Measurements from ENCODE around the gene GTPBP3. TPM values are rescaled to one million over a fixed set of nuclear protein-coding genes. Genes with fewer than 3 reads are reported as not detected.
A peak's percentile ranks its signal among the peaks of the same experiment; 100 is the strongest.

The GTPBP3 gene
- total and polyA plus RNA-seq, 2 of the 13 experiments (the other 11 are each of a cell fraction or from before 2014, with no cell fraction given): 17.5 to 30.0 TPM

GRCh38 chr19:17340871-17341357 lies 3.6 kb downstream of the GTPBP3 start (continued):
- TF ChIP-seq HNF1A (IDR thresholded peaks at IDR 0.05; ENCODE audit: low read depth) (no peak), HNF1A (CRISPR knock-in tag; IDR thresholded peaks at IDR 0.05; ENCODE audit: borderline replicate concordance) (peak; percentile 41; the same call in 1 of the 2 replicates), SRF (IDR thresholded peaks at IDR 0.05; ENCODE audit: low read depth, low read length) (no peak), FOXC1 (CRISPR knock-in tag; IDR thresholded peaks at IDR 0.05; ENCODE audit: borderline replicate concordance) (no peak), HNRNPLL (IDR thresholded peaks at IDR 0.05; ENCODE audit: low read depth, low read length, poor library complexity, severe bottlenecking) (no peak), TCF7L2 (IDR thresholded peaks at IDR 0.05; ENCODE audit: low read depth, low read length) (no peak), TAF1 (CRISPR knock-in tag; IDR thresholded peaks at IDR 0.05) (no peak), SNAPC5 (CRISPR knock-in tag; IDR thresholded peaks at IDR 0.05; ENCODE audit: borderline replicate concordance) (no peak), ZNF670 (CRISPR knock-in tag; IDR thresholded peaks at IDR 0.05; ENCODE audit: borderline replicate concordance) (no peak), NFATC3 (CRISPR knock-in tag; IDR thresholded peaks at IDR 0.05) (no peak), ZNF317 (CRISPR knock-in tag; IDR thresholded peaks at IDR 0.05) (peak; percentile 24; the same call in 1 of the 2 replicates), ZNF577 (CRISPR knock-in tag; IDR thresholded peaks at IDR 0.05; ENCODE audit: borderline replicate concordance, low read depth) (no peak), ARHGAP35 (CRISPR knock-in tag; IDR thresholded peaks at IDR 0.05; ENCODE audit: borderline replicate concordance) (peak; percentile 55; the same call in 1 of the 2 replicates), ZNF562 (CRISPR knock-in tag; IDR thresholded peaks at IDR 0.05; ENCODE audit: borderline replicate concordance) (no peak), GABPB1 (CRISPR knock-in tag; IDR thresholded peaks at IDR 0.05) (peak; percentile 77), ZNF572 (CRISPR knock-in tag; IDR thresholded peaks at IDR 0.05) (no peak), HDAC6 (IDR thresholded peaks at IDR 0.05; ENCODE audit: low read depth, low read length) (no peak), MXI1 (IDR thresholded peaks at IDR 0.05; ENCODE audit: borderline replicate concordance, low read depth, low read length) (peak; percentile 72; the same call in 1 of the 3 replicates)
- TF ChIP-seq, protein P1, sequence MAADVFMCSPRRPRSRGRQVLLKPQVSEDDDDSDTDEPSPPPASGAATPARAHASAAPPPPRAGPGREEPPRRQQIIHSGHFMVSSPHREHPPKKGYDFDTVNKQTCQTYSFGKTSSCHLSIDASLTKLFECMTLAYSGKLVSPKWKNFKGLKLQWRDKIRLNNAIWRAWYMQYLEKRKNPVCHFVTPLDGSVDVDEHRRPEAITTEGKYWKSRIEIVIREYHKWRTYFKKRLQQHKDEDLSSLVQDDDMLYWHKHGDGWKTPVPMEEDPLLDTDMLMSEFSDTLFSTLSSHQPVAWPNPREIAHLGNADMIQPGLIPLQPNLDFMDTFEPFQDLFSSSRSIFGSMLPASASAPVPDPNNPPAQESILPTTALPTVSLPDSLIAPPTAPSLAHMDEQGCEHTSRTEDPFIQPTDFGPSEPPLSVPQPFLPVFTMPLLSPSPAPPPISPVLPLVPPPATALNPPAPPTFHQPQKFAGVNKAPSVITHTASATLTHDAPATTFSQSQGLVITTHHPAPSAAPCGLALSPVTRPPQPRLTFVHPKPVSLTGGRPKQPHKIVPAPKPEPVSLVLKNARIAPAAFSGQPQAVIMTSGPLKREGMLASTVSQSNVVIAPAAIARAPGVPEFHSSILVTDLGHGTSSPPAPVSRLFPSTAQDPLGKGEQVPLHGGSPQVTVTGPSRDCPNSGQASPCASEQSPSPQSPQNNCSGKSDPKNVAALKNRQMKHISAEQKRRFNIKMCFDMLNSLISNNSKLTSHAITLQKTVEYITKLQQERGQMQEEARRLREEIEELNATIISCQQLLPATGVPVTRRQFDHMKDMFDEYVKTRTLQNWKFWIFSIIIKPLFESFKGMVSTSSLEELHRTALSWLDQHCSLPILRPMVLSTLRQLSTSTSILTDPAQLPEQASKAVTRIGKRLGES (CRISPR knock-in tag; IDR thresholded peaks at IDR 0.05; ENCODE audit: borderline replicate concordance): no peak
- TF ChIP-seq, protein P2, sequence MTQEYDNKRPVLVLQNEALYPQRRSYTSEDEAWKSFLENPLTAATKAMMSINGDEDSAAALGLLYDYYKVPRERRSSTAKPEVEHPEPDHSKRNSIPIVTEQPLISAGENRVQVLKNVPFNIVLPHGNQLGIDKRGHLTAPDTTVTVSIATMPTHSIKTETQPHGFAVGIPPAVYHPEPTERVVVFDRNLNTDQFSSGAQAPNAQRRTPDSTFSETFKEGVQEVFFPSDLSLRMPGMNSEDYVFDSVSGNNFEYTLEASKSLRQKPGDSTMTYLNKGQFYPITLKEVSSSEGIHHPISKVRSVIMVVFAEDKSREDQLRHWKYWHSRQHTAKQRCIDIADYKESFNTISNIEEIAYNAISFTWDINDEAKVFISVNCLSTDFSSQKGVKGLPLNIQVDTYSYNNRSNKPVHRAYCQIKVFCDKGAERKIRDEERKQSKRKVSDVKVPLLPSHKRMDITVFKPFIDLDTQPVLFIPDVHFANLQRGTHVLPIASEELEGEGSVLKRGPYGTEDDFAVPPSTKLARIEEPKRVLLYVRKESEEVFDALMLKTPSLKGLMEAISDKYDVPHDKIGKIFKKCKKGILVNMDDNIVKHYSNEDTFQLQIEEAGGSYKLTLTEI (CRISPR knock-in tag; conservative IDR thresholded peaks at IDR 0.05): no peak
